KMS-11 (cell line): ENCODE results near the gene GRM1.

Experiments used
- H2AFZ ChIP-seq: fragments of 200-600 bp; sonication (generic); 2 replicates; pipeline ENCODE4 v1.6.1; 2016; ENCODE audit warnings: antibody characterized with exemption, mixed run types, low read depth
- H3K27ac ChIP-seq: fragments of 200-600 bp; sonication (generic); 2 replicates; pipeline ENCODE4 v1.6.1; 2016; ENCODE audit warnings: mild to moderate bottlenecking, mixed run types
- H3K27me3 ChIP-seq: fragments of 200-600 bp; sonication (generic); 2 replicates; pipeline ENCODE4 v1.6.1; 2017; ENCODE audit warnings: mild to moderate bottlenecking, low read depth, mixed run types, moderate library complexity; ENCODE audit not compliant: insufficient read depth
- H3K36me3 ChIP-seq: fragments of 200-600 bp; sonication (generic); 2 replicates; pipeline ENCODE4 v1.6.1; 2017; ENCODE audit warnings: mild to moderate bottlenecking, mixed run types; ENCODE audit not compliant: insufficient read depth
- H3K4me1 ChIP-seq: fragments of 200-600 bp; sonication (generic); 2 replicates; pipeline ENCODE4 v1.6.1; 2016; ENCODE audit warnings: mild to moderate bottlenecking, low read depth, mixed run types; ENCODE audit not compliant: poor library complexity, severe bottlenecking
- H3K4me2 ChIP-seq: fragments of 200-600 bp; sonication (generic); 2 replicates; pipeline ENCODE4 v1.7.0; 2016; ENCODE audit warnings: mild to moderate bottlenecking, mixed run types
- H3K4me3 ChIP-seq: fragments of 200-600 bp; sonication (generic); IDR thresholded peaks from 2 replicates; pipeline ENCODE4 v1.6.1; 2017; ENCODE audit warnings: low read depth, low read length, mixed read lengths; ENCODE audit not compliant: insufficient read depth
- H3K79me2 ChIP-seq: fragments of 200-600 bp; sonication (generic); 2 replicates; pipeline ENCODE4 v1.6.1; 2016; ENCODE audit warnings: low read depth, mixed run types; ENCODE audit not compliant: insufficient read depth
- H3K9ac ChIP-seq: fragments of 200-600 bp; sonication (generic); 2 replicates; pipeline ENCODE4 v1.6.1; 2016; ENCODE audit warnings: mild to moderate bottlenecking, mixed run types
- H4K20me1 ChIP-seq: fragments of 200-600 bp; sonication (generic); 2 replicates; pipeline ENCODE4 v1.6.1; 2016; ENCODE audit warnings: mild to moderate bottlenecking, mixed run types; ENCODE audit not compliant: insufficient read depth
- CTCF ChIP-seq: fragments of 200-600 bp; sonication (generic); conservative IDR thresholded peaks from 2 replicates; pipeline ENCODE4 v1.6.1; 2017; ENCODE audit warnings: low read depth, mild to moderate bottlenecking, antibody characterized with exemption, low read length, moderate library complexity, mixed read lengths

Gene GRM1

GRCh38 chr6:146211646-146212045 lies 182.8 kb downstream of the GRM1 start:
- no peak overlapping the region for H3K4me3 ChIP-seq
- H3K4me2 ChIP-seq, result peak overlapping the region; percentile 59
- H3K79me2 ChIP-seq, result no peaks in the 10 kb centered on the region

GRCh38 chr6:146212781-146213180 lies 183.9 kb downstream of the GRM1 start:
- H2AFZ ChIP-seq, result no peak overlapping the region
- no peak overlapping the region for H3K4me2 ChIP-seq
- H3K36me3 ChIP-seq, result no peaks in the 10 kb centered on the region
- H3K27ac ChIP-seq, result no peak overlapping the region
- no peak for TF ChIP-seq CTCF
- H3K9ac ChIP-seq, result no peak overlapping the region
- H3K27me3 ChIP-seq, result no peaks in the 10 kb centered on the region
- no peak overlapping the region for H3K4me3 ChIP-seq
- peaks cover 4% of the 10 kb centered on the region for H3K4me1 ChIP-seq
- H4K20me1 ChIP-seq, result no peaks in the 10 kb centered on the region
- no peaks in the 10 kb centered on the region for H3K79me2 ChIP-seq

More at GRCh38 chr6:146211646-146212045, 182.8 kb downstream of the GRM1 start:
- Histone ChIP-seq H3K27ac (no peak overlapping the region), H3K9ac (no peak overlapping the region; the same call in 1 of the 2 replicates), H2AFZ (peak overlapping the region; percentile 43), H3K4me1 (peaks cover 4% of the 10 kb centered on the region), H3K27me3 (no peaks in the 10 kb centered on the region), H3K36me3 (no peaks in the 10 kb centered on the region), H4K20me1 (no peaks in the 10 kb centered on the region)
- TF ChIP-seq CTCF, result no peak

GRCh38 chr6:146219101-146219500 lies 190.2 kb downstream of the GRM1 start:
- H2AFZ ChIP-seq, result no peak overlapping the region
- H3K27ac ChIP-seq, result no peak overlapping the region
- H3K4me2 ChIP-seq, result no peak overlapping the region
- no peaks in the 10 kb centered on the region for H3K4me1 ChIP-seq
- no peak overlapping the region for H3K4me3 ChIP-seq
- H3K79me2 ChIP-seq, result no peaks in the 10 kb centered on the region
- H4K20me1 ChIP-seq, result no peaks in the 10 kb centered on the region
- H3K36me3 ChIP-seq, result no peaks in the 10 kb centered on the region
- no peak for TF ChIP-seq CTCF
- no peak overlapping the region for H3K9ac ChIP-seq
- no peaks in the 10 kb centered on the region for H3K27me3 ChIP-seq

GRCh38 chr6:146224449-146224848 lies 195.6 kb downstream of the GRM1 start:
- H3K27me3 ChIP-seq, result no peaks in the 10 kb centered on the region
- no peak overlapping the region for H3K4me2 ChIP-seq
- no peak overlapping the region for H2AFZ ChIP-seq
- no peaks in the 10 kb centered on the region for H3K4me1 ChIP-seq
- no peak overlapping the region for H3K27ac ChIP-seq
- no peak for TF ChIP-seq CTCF
- no peak overlapping the region for H3K4me3 ChIP-seq
- H4K20me1 ChIP-seq, result no peaks in the 10 kb centered on the region
- no peak overlapping the region for H3K9ac ChIP-seq
- no peaks in the 10 kb centered on the region for H3K36me3 ChIP-seq
- H3K79me2 ChIP-seq, result no peaks in the 10 kb centered on the region

- Histone ChIP-seq H3K36me3 (no peaks in the 10 kb centered on the region), H2AFZ (no peak overlapping the region), H3K9ac (no peak overlapping the region), H3K27ac (no peak overlapping the region), H3K27me3 (no peaks in the 10 kb centered on the region), H3K4me2 (no peak overlapping the region), H3K4me1 (no peaks in the 10 kb centered on the region), H3K4me3 (no peak overlapping the region), H4K20me1 (no peaks in the 10 kb centered on the region), H3K79me2 (no peaks in the 10 kb centered on the region)
- no peak for TF ChIP-seq CTCF
Observed at GRCh38 chr6:146224988-146225387, 196.1 kb downstream of the GRM1 start.
